ENCODE results near the gene FBXL12.
"Not testable (repeated sequence)": the region's sequence is repeated elsewhere in the genome, so short reads cannot be mapped to it uniquely, and the experiment has no call there.

The FBXL12 gene

GRCh38 chr19:9836021-9836420 lies 17.1 kb upstream of the FBXL12 start:
- no peak for DNase-seq

- peak; percentile 67 for DNase-seq
Observed at GRCh38 chr19:9835507-9835949, 16.6 kb upstream of the FBXL12 start.

GRCh38 chr19:9834726-9835506 lies 16.0 kb upstream of the FBXL12 start, which contains the start of gene PIN1:
TSS of gene PIN1 (plus strand) at chr19:9835318. CDS start at chr19:9835345, 27 bp downstream.
- DNase-seq = peak; percentile 99

GRCh38 chr19:9834307-9834725 lies 15.4 kb upstream of the FBXL12 start:
- no peak for DNase-seq

- DNase-seq = no peak
Observed at GRCh38 chr19:9828551-9829063, 9.7 kb upstream of the FBXL12 start.

- peak; percentile 93 for DNase-seq
Observed at GRCh38 chr19:9827289-9828238, 8.7 kb upstream of the FBXL12 start, which contains the start of gene UBL5. TSS of gene UBL5 (plus strand) at chr19:9827918. CDS start at chr19:9828338, 420 bp downstream.

GRCh38 chr19:9823816-9824215 lies 4.9 kb upstream of the FBXL12 start:
- DNase-seq = no peak

- DNase-seq = not testable (repeated sequence)
Observed at GRCh38 chr19:9820034-9820433, 1.2 kb upstream of the FBXL12 start.

- no peak for DNase-seq
Observed at GRCh38 chr19:9819596-9819909, 674 bp upstream of the FBXL12 start.

- no peak for DNase-seq
Observed at GRCh38 chr19:9818175-9818733, 625 bp downstream of the FBXL12 start.

- no peak for DNase-seq
Observed at GRCh38 chr19:9811139-9811538, 7.7 kb downstream of the FBXL12 start.

GRCh38 chr19:9808855-9809824 lies 9.7 kb downstream of the FBXL12 start:
- no peak for DNase-seq

GRCh38 chr19:9806803-9807202 lies 12.1 kb downstream of the FBXL12 start:
- no peak for DNase-seq

- no peak for DNase-seq
Observed at GRCh38 chr19:9801976-9802375, 16.9 kb downstream of the FBXL12 start.

GRCh38 chr19:9799162-9799561 lies 19.7 kb downstream of the FBXL12 start:
- no peak for DNase-seq

- DNase-seq = no peak
Observed at GRCh38 chr19:9797871-9798270, 21.0 kb downstream of the FBXL12 start.

GRCh38 chr19:9796113-9796773 lies 22.6 kb downstream of the FBXL12 start:
- DNase-seq = peak; percentile 87

- DNase-seq = no peak
Observed at GRCh38 chr19:9793071-9793591, 25.7 kb downstream of the FBXL12 start.

GRCh38 chr19:9792206-9793070 lies 26.4 kb downstream of the FBXL12 start:
- DNase-seq = peak; percentile 95

Data from activated CD8-positive, alpha-beta memory T cell treated with anti-CD3 and anti-CD28 coated beads for 24 hours (primary cell).